Trophoblast cell (in vitro differentiated cells and primary cell): ENCODE data around the gene SLC9C1.

Experiments used
- DNase-seq, 2 donors: peaks; one replicate each; pipeline ENCODE4 v3.0.0-alpha.2; 2016
- H2AFZ ChIP-seq: 2 replicates; pipeline ENCODE4 v1.6.1; 2013; ENCODE audit warnings: low read length, moderate library complexity, mild to moderate bottlenecking; ENCODE audit not compliant: insufficient read depth, poor library complexity
- H2AK5ac ChIP-seq: 2 replicates; pipeline ENCODE4 v1.6.1; 2013; ENCODE audit warnings: mild to moderate bottlenecking, low read length
- H2BK120ac ChIP-seq: 2 replicates; pipeline ENCODE4 v1.6.1; 2013; ENCODE audit warnings: low read length, mild to moderate bottlenecking, moderate library complexity; ENCODE audit not compliant: insufficient read depth, poor library complexity
- H2BK12ac ChIP-seq: 2 replicates; pipeline ENCODE4 v1.6.1; 2013; ENCODE audit warnings: mild to moderate bottlenecking, low read length, moderate library complexity
- H2BK5ac ChIP-seq: 2 replicates; pipeline ENCODE4 v1.6.1; 2013; ENCODE audit warnings: low read length, low read depth, moderate library complexity, mild to moderate bottlenecking; ENCODE audit not compliant: poor library complexity
- H3K14ac ChIP-seq: 2 replicates; pipeline ENCODE4 v1.6.1; 2013; ENCODE audit warnings: mild to moderate bottlenecking, low read length
- H3K18ac ChIP-seq: 2 replicates; pipeline ENCODE4 v1.6.1; 2013; ENCODE audit warnings: mild to moderate bottlenecking, low read length
- H3K23ac ChIP-seq: 2 replicates; pipeline ENCODE4 v1.6.1; 2013; ENCODE audit warnings: low read length
- H3K27ac ChIP-seq: 2 replicates; pipeline ENCODE4 v1.5.1; 2013; ENCODE audit warnings: low read depth, mild to moderate bottlenecking, inconsistent platforms, low read length, moderate library complexity
- H3K27me3 ChIP-seq: 2 replicates; pipeline ENCODE4 v1.6.1; 2013; ENCODE audit warnings: inconsistent platforms, mild to moderate bottlenecking, low read length, moderate library complexity; ENCODE audit not compliant: insufficient read depth
- H3K36me3 ChIP-seq, 2 experiments: 1 replicate in 1 of 2; 2 replicates in 1 of 2; pipeline ENCODE4 v1.6.1; 2013; ENCODE audit warnings: low read length in 2 of 2, mild to moderate bottlenecking in 2 of 2, moderate library complexity in 1 of 2; ENCODE audit not compliant: insufficient read depth in 2 of 2, control insufficient read depth in 1 of 2
- H3K4ac ChIP-seq: 2 replicates; pipeline ENCODE4 v1.6.1; 2013; ENCODE audit warnings: low read depth, mild to moderate bottlenecking, low read length, moderate library complexity
- H3K4me1 ChIP-seq, 2 experiments: 1 replicate in 1 of 2; 2 replicates in 1 of 2; pipeline ENCODE4 v1.6.1; 2013; ENCODE audit warnings: low read length in 2 of 2, mild to moderate bottlenecking in 2 of 2, moderate library complexity in 1 of 2; ENCODE audit not compliant: insufficient read depth in 2 of 2, control insufficient read depth in 1 of 2
- H3K4me2 ChIP-seq: 2 replicates; pipeline ENCODE4 v1.6.1; 2013; ENCODE audit warnings: inconsistent platforms, mild to moderate bottlenecking, low read length, moderate library complexity
- H3K4me3 ChIP-seq: 2 replicates; pipeline ENCODE4 v1.5.1; 2013; ENCODE audit warnings: mild to moderate bottlenecking, low read depth, low read length, inconsistent platforms
- H3K79me1 ChIP-seq: one replicate; pipeline ENCODE4 v1.6.1; 2013; ENCODE audit warnings: low read length
- H3K79me2 ChIP-seq: 2 replicates; pipeline ENCODE4 v1.6.1; 2013; ENCODE audit warnings: low read length, mild to moderate bottlenecking; ENCODE audit not compliant: control insufficient read depth, insufficient read depth, poor library complexity
- H3K9ac ChIP-seq: 2 replicates; pipeline ENCODE4 v1.6.1; 2013; ENCODE audit warnings: mild to moderate bottlenecking, low read length
- H3K9me3 ChIP-seq: 2 replicates; pipeline ENCODE4 v1.6.1; 2013; ENCODE audit warnings: low read depth, mild to moderate bottlenecking, control low read depth, inconsistent platforms, low read length; ENCODE audit not compliant: insufficient read depth
- H4K12ac ChIP-seq: 2 replicates; pipeline ENCODE4 v1.6.1; 2013; ENCODE audit warnings: low read depth, mild to moderate bottlenecking, low read length, moderate library complexity
- H4K8ac ChIP-seq: 2 replicates; pipeline ENCODE4 v1.6.1; 2013; ENCODE audit warnings: low read depth, mild to moderate bottlenecking, low read length, moderate library complexity
- H4K91ac ChIP-seq: one replicate; pipeline ENCODE4 v1.6.1; 2013; ENCODE audit warnings: low read depth, mild to moderate bottlenecking, low read length, moderate library complexity
- WGBS: extraction: QIAGEN DNeasy Blood & Tissue Kit; methylation state at CpG from one replicate; pipeline ENCODE4 v1.1.7; 2013; ENCODE audit warnings: missing lambda C conversion rate; ENCODE audit not compliant: insufficient read length, insufficient coverage; ENCODE audit errors: extremely low coverage; 5-methylcytosine and 5-hydroxymethylcytosine counted together

Gene SLC9C1

GRCh38 chr3:112228786-112229185, 65.2 kb downstream of the SLC9C1 start:
- Histone ChIP-seq H3K4me2 (no peak overlapping the region), H2AK5ac (no peak overlapping the region), H3K9ac (no peak overlapping the region), H2AFZ (no peak overlapping the region), H3K79me1 (no peaks in the 10 kb centered on the region), H3K14ac (no peak overlapping the region), H2BK120ac (no peak overlapping the region), H4K12ac (no peak overlapping the region), H2BK12ac (no peak overlapping the region), H3K36me3 (no peaks in the 10 kb centered on the region), H3K23ac (no peak overlapping the region), H3K4ac (no peak overlapping the region), H3K9me3 (peaks cover 3% of the 10 kb centered on the region), H3K27ac (no peak overlapping the region), H4K91ac (no peak overlapping the region), H3K4me1 (no peaks in the 10 kb centered on the region), H3K79me2 (no peaks in the 10 kb centered on the region), H3K27me3 (no peaks in the 10 kb centered on the region), H2BK5ac (no peak overlapping the region), H3K4me3 (no peak overlapping the region), H4K8ac (no peak overlapping the region), H3K18ac (no peak overlapping the region)
- no CpG with 5 or more reads among the region's 1 CpG for WGBS
- no peak for DNase-seq

DNA sequence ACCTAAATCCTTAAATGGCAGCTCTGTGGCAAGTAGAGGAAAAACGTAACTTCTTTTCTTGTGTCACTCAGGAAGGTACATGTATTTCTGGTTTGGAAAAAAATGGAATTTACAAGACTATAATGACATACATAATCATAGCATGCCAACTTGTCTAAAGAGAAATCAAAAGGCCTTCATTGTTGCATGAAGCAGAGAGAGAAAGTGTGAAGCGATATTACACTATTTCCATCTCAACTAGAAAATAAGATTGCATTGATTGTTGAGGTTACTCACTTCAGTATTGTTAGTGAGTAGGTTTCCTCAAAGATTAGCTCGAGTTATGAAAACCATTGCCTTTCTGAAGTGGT, 93.7 kb downstream of the SLC9C1 start:
- H2BK120ac ChIP-seq = no peak overlapping the region
- no peaks in the 10 kb centered on the region for H3K36me3 ChIP-seq
- no peak overlapping the region for H3K4me2 ChIP-seq
- H3K79me2 ChIP-seq = no peaks in the 10 kb centered on the region
- no peak overlapping the region for H2AFZ ChIP-seq
- no peak overlapping the region for H2BK5ac ChIP-seq
- no peak for DNase-seq
- H3K27me3 ChIP-seq = no peaks in the 10 kb centered on the region
- H3K18ac ChIP-seq = no peak overlapping the region
- H3K14ac ChIP-seq = no peak overlapping the region
- no CpG with 5 or more reads among the region's 3 CpGs for WGBS
- no peak overlapping the region for H4K12ac ChIP-seq
- H3K4me3 ChIP-seq = no peak overlapping the region
- no peak overlapping the region for H3K23ac ChIP-seq
- no peak overlapping the region for H3K4ac ChIP-seq
- H4K8ac ChIP-seq = no peak overlapping the region
- no peak overlapping the region for H3K27ac ChIP-seq
- no peak overlapping the region for H2BK12ac ChIP-seq
- H3K79me1 ChIP-seq = no peaks in the 10 kb centered on the region
- H4K91ac ChIP-seq = no peak overlapping the region
- no peak overlapping the region for H2AK5ac ChIP-seq
- no peak overlapping the region for H3K9ac ChIP-seq
- no peaks in the 10 kb centered on the region for H3K4me1 ChIP-seq
- H3K9me3 ChIP-seq = no peaks in the 10 kb centered on the region

GRCh38 chr3:112199622-112200316, 94.2 kb downstream of the SLC9C1 start:
- Histone ChIP-seq H4K91ac (no peak overlapping the region), H3K4me1 (no peaks in the 10 kb centered on the region), H3K27ac (no peak overlapping the region), H3K14ac (no peak overlapping the region), H2BK12ac (no peak overlapping the region), H3K79me2 (no peaks in the 10 kb centered on the region), H2BK5ac (no peak overlapping the region), H3K4me2 (no peak overlapping the region), H4K12ac (no peak overlapping the region), H3K9me3 (no peaks in the 10 kb centered on the region), H2AFZ (no peak overlapping the region), H3K36me3 (no peaks in the 10 kb centered on the region), H3K27me3 (no peaks in the 10 kb centered on the region), H3K79me1 (no peaks in the 10 kb centered on the region), H3K18ac (no peak overlapping the region), H4K8ac (no peak overlapping the region), H2BK120ac (no peak overlapping the region), H3K23ac (no peak overlapping the region), H3K4ac (no peak overlapping the region), H2AK5ac (no peak overlapping the region), H3K4me3 (no peak overlapping the region), H3K9ac (no peak overlapping the region)
- no peak for DNase-seq
- no CpG with 5 or more reads among the region's 5 CpGs for WGBS

DNA sequence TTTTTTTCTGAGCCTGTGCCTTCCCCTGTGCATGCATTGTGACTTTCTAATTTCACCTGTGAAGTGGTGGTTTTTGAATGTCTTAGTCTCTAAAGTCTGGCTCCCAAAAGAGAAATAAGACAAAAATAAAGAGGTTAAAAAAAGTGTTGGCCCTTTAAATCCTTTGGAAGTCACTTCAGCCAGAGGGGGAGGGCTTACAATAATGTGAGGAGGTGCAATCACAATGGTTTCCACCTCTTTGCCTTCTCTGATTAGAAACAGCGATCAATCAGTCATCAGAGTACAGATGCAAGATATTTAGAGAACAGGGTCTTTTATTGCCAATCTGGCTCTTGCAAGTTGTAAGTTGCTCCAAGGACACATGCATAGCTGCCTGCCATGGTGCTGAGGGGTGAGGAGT, 96.9 kb downstream of the SLC9C1 start:
- Histone ChIP-seq H3K9ac (no peak overlapping the region), H3K36me3 (no peaks in the 10 kb centered on the region), H3K4me1 (no peaks in the 10 kb centered on the region), H3K4ac (no peak overlapping the region), H4K91ac (no peak overlapping the region), H3K27ac (no peak overlapping the region), H2AFZ (no peak overlapping the region), H3K9me3 (peaks cover 6% of the 10 kb centered on the region), H4K12ac (no peak overlapping the region), H2BK12ac (no peak overlapping the region), H3K18ac (no peak overlapping the region), H3K27me3 (no peaks in the 10 kb centered on the region), H3K23ac (no peak overlapping the region), H3K79me2 (no peaks in the 10 kb centered on the region), H2BK5ac (no peak overlapping the region), H2BK120ac (no peak overlapping the region), H4K8ac (no peak overlapping the region), H3K4me2 (no peak overlapping the region), H3K79me1 (no peaks in the 10 kb centered on the region), H3K4me3 (no peak overlapping the region), H2AK5ac (no peak overlapping the region), H3K14ac (no peak overlapping the region)
- DNase-seq = no peak
- WGBS = no CpG with 5 or more reads among the region's 1 CpG
